A673 (cell line): ENCODE measurements around the gene SPDYA.

Source experiments
- CTCF ChIP-seq: fragments of 300-800, 200-600 bp; sonication (generic); conservative IDR thresholded peaks from 2 replicates; pipeline ENCODE4 v1.5.1; 2017; ENCODE audit warnings: low read depth, mild to moderate bottlenecking, antibody characterized with exemption, low read length, moderate library complexity, mixed read lengths
- EZH2 ChIP-seq: fragments of 200-600 bp; sonication (generic); IDR thresholded peaks from 2 replicates; pipeline ENCODE4 v1.6.1; 2017; ENCODE audit warnings: borderline replicate concordance, low read depth, mild to moderate bottlenecking, mixed read lengths, antibody characterized with exemption, low read length; ENCODE audit not compliant: poor library complexity, severe bottlenecking

- TF ChIP-seq CTCF (no peak), EZH2 (no peak)
Measured at GRCh38 chr2:28801726-28802125, 8.9 kb upstream of the SPDYA start.
